Measurements from ENCODE around the gene ANKFY1. TPM values are rescaled to one million over a fixed set of nuclear protein-coding genes. Genes with fewer than 3 reads are reported as not detected.

ANKFY1 gene
- total and polyA plus RNA-seq, 9 of the 15 experiments (the other 6 are each of a cell fraction or from before 2014, with no cell fraction given): 4.3 to 25.6 (median 12.2) TPM

- TF ChIP-seq ZBTB11 (CRISPR knock-in tag; IDR thresholded peaks at IDR 0.05) (0 out of 6 replicates have a peak, but pooled peaks of 1 of the 3 experiments have one; percentile 37), EP400 (IDR thresholded peaks at IDR 0.05) (peak; percentile 83), LARP7 (IDR thresholded peaks at IDR 0.05) (0 out of 2 replicates have a peak, but pooled peaks have one; percentile 2), FOS (IDR thresholded peaks at IDR 0.05; ENCODE audit: extremely low read depth, insufficient read length) (no peak), ZNF239 (CRISPR knock-in tag; IDR thresholded peaks at IDR 0.05) (no peak), PHF20 (IDR thresholded peaks at IDR 0.05; ENCODE audit: partially characterized antibody) (peak; percentile 88), E4F1 (CRISPR knock-in tag; IDR thresholded peaks at IDR 0.05; ENCODE audit: borderline replicate concordance) (0 out of 2 replicates have a peak, but pooled peaks have one; percentile 42), GABPA (tag; conservative IDR thresholded peaks at IDR 0.05; ENCODE audit: low read depth) (no peak), MTA3 (IDR thresholded peaks at IDR 0.05; ENCODE audit: borderline replicate concordance) (0 out of 2 replicates have a peak, but pooled peaks have one; percentile 13), SMAD3 (CRISPR knock-in tag; conservative IDR thresholded peaks at IDR 0.05) (no peak), ZNF586 (CRISPR knock-in tag; conservative IDR thresholded peaks at IDR 0.05) (no peak), HMGN3 (IDR thresholded peaks at IDR 0.05; ENCODE audit: borderline replicate concordance, extremely low read depth, insufficient read length, low read depth, low read length) (peak; percentile 59), GABPB2 (CRISPR knock-in tag; conservative IDR thresholded peaks at IDR 0.05) (0 out of 2 replicates have a peak, but pooled peaks have one; percentile 11), BRF2 (IDR thresholded peaks at IDR 0.05; ENCODE audit: borderline replicate concordance, insufficient read depth, insufficient read length) (no peak), ILF3 (IDR thresholded peaks at IDR 0.05; ENCODE audit: borderline replicate concordance) (no peak), DDX20 (tag; IDR thresholded peaks at IDR 0.05; ENCODE audit: low read depth) (no peak)
- TF ChIP-seq, protein P1, sequence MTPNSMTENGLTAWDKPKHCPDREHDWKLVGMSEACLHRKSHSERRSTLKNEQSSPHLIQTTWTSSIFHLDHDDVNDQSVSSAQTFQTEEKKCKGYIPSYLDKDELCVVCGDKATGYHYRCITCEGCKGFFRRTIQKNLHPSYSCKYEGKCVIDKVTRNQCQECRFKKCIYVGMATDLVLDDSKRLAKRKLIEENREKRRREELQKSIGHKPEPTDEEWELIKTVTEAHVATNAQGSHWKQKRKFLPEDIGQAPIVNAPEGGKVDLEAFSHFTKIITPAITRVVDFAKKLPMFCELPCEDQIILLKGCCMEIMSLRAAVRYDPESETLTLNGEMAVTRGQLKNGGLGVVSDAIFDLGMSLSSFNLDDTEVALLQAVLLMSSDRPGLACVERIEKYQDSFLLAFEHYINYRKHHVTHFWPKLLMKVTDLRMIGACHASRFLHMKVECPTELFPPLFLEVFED (CRISPR knock-in tag; conservative IDR thresholded peaks at IDR 0.05): no peak
Observed at GRCh38 chr17:4143563-4144421, 120.0 kb downstream of the ANKFY1 start (continued).

Data from K562 (cell line).